Colonic mucosa (tissue), 4 donors: Measurements from ENCODE around the gene STK32C. TPM values are rescaled to one million over a fixed set of nuclear protein-coding genes. Genes with fewer than 3 reads are reported as not detected.

Experiments
- DNase-seq: peaks from one replicate; pipeline ENCODE4 v3.0.0-alpha.2; 2020
- H3K27ac ChIP-seq: fragments of 200-600 bp; one replicate; pipeline ENCODE4 v1.8.0; 2021
- H3K27me3 ChIP-seq: fragments of 200-600 bp; one replicate; pipeline ENCODE4 v1.8.0; 2021
- H3K36me3 ChIP-seq: fragments of 200-600 bp; one replicate; pipeline ENCODE4 v1.8.0; 2021
- H3K4me1 ChIP-seq: fragments of 200-600 bp; one replicate; pipeline ENCODE4 v1.8.0; 2021; ENCODE audit warnings: mild to moderate bottlenecking
- H3K4me3 ChIP-seq: fragments of 200-600 bp; one replicate; pipeline ENCODE4 v1.8.0; 2021
- H3K9ac ChIP-seq, 2 donors: one replicate each; pipeline ENCODE4 v1.7.0; 2013; ENCODE audit warnings: control low read depth in 2 of 2, low read depth in 2 of 2, low read length in 2 of 2
- H3K9me3 ChIP-seq: fragments of 200-600 bp; one replicate; pipeline ENCODE4 v1.8.0; 2021
- intact Hi-C: fragments of 100-400 bp; cut with DNase I; formaldehyde crosslinking; loops from one replicate; pipeline ENCODE4 v1.14.1; 2022
- total RNA-seq, 2 donors: library from RNA; stranded (reverse); fragmentation: NEBNext Ultra II Directional in 1 of 2; extraction: Animal tissue kit (Norgen Biotek cat#: 25700) in 1 of 2; gene quantifications; one replicate each; pipeline ENCODE4 v1.2.1, GENCODE V29; 2021
- TF ChIP-seq, protein P1 (sequence below): fragments of 200-600 bp; IDR thresholded peaks from one replicate; pipeline ENCODE4 v1.8.0; 2022; ENCODE audit warnings: antibody characterized with exemption, mild to moderate bottlenecking
- donor health status: healthy.
- donor health status: DM: no; HTN: no; CAD: no.
- donor health status: DM: no; HTN: no; CAD: no.

Gene STK32C
- total RNA-seq, 2 donors from 2014 or later: 9.2 to 14.5 TPM

DNA sequence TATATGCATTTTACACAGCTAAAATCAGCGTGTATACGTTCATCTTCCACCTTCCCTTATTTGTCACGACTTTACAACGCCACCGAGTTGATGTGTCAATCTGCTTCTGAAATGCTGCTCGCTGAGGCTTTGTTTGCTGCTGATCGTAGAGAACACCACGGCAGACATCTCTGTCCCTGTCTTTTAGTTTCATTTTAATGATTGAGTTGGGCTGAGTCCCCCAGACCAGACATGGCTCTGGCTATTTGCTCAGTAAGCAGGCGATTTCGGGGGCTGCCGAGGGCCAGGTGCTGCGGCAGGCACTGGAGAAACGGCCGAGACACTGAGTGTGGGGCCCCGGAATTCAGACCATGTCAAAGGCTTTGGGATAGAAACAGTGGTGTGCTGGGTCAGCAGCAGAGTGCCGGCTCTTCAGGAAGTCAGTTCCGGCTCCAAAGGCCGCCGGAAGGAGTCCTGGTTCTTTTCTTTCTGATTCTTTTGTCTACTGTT, 29.2 kb upstream of the STK32C start:
- Histone ChIP-seq H3K27ac (peak overlapping the region; percentile 60), H3K4me3 (peak overlapping the region; percentile 33), H3K36me3 (no peaks in the 10 kb centered on the region), H3K9me3 (no peaks in the 10 kb centered on the region), H3K27me3 (no peaks in the 10 kb centered on the region), H3K9ac (peak overlapping the region in 1 of 2 donors; percentile 65), H3K4me1 (no peaks in the 10 kb centered on the region)
- TF ChIP-seq, protein P1, sequence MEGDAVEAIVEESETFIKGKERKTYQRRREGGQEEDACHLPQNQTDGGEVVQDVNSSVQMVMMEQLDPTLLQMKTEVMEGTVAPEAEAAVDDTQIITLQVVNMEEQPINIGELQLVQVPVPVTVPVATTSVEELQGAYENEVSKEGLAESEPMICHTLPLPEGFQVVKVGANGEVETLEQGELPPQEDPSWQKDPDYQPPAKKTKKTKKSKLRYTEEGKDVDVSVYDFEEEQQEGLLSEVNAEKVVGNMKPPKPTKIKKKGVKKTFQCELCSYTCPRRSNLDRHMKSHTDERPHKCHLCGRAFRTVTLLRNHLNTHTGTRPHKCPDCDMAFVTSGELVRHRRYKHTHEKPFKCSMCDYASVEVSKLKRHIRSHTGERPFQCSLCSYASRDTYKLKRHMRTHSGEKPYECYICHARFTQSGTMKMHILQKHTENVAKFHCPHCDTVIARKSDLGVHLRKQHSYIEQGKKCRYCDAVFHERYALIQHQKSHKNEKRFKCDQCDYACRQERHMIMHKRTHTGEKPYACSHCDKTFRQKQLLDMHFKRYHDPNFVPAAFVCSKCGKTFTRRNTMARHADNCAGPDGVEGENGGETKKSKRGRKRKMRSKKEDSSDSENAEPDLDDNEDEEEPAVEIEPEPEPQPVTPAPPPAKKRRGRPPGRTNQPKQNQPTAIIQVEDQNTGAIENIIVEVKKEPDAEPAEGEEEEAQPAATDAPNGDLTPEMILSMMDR: no peak
- intact Hi-C loops: no loop called here
- no peak for DNase-seq

DNA sequence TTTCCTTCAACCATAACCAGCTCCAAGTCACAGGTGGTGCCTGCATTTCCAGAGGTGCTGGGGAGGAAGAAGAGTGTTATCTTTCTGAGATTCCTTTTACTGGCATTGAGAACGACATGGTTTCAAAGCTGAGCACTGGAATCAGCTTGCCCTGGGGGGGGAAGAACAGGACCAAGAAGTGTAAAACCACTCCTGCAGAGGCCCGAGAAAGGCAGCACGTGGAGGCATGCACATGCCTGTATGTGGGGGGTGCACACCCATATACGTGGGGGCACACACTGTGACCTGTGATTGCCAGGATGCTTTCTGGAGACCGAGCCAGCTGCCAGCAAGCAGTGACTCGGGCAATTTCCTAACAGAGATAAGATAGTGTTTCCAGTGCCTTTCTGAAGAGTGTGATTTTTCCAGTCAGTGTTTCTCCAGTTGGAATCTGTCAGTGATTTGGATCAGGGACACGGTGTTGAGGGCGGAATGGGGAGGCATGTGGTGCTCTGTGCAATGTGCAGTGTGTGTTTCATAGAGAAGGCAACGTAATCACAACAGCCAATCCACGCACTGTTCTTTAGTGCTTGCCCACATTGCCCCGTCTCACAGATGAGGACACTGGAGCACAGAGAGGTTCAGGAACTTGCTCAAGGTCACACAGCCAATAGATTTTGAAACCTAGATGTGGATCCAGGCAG, 28.5 kb upstream of the STK32C start:
- intact Hi-C loops: no loop called here
- Histone ChIP-seq H3K4me3 (no peak overlapping the region), H3K4me1 (no peaks in the 10 kb centered on the region), H3K36me3 (no peaks in the 10 kb centered on the region), H3K9me3 (no peaks in the 10 kb centered on the region), H3K27me3 (no peaks in the 10 kb centered on the region), H3K27ac (peak overlapping the region; percentile 60), H3K9ac (no peak overlapping the region)
- TF ChIP-seq, protein P1: no peak
- DNase-seq: no peak

DNA sequence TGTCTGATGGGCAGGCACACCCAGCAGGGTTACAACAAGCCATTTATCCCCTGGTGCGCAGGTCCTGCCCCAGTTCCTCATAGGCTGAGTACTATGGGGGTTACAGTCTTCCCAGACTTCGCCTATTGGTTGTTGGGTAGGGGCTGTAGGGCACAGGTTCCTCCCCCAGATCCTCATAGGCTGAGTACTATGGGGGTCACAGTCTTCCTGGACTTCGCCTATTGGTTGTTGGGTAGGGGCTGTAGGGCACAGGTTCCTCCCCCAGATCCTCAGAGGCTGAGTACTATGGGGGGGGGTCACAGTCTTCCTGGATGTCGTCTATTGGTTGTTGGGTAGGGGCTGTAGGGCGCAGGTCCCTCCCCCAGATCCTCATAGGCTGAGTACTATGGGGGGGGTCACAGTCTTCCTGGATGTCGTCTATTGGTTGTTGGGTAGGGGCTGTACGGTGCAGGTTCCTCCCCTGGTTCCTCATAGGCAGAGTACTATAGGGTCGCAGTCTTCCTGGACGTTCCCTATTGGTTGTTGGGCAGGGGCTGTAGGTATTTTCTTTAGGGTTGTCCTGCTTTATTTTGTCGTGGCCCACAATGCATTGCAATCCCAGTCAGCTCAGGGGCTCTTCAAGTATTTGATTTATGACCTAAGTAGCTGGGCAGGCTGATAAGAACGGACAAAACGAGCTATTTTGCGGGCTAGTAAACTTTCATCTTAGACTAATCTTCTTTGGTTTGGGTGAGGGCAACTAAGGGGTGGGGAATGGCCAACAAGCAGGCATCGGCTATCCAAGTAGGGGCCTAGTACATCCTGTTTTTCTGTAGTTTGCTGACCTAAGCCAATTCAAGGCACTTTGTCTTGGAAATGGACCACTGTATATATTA, 27.7 kb upstream of the STK32C start:
- no peaks in the 10 kb centered on the region for H3K4me1 ChIP-seq
- no peak overlapping the region for H3K4me3 ChIP-seq
- no peak for DNase-seq
- no peaks in the 10 kb centered on the region for H3K9me3 ChIP-seq
- intact Hi-C loops: no loop called here
- H3K27ac ChIP-seq: no peak overlapping the region
- H3K36me3 ChIP-seq: no peaks in the 10 kb centered on the region
- TF ChIP-seq, protein P1: no peak
- H3K9ac ChIP-seq: no peak overlapping the region
- no peaks in the 10 kb centered on the region for H3K27me3 ChIP-seq

DNA sequence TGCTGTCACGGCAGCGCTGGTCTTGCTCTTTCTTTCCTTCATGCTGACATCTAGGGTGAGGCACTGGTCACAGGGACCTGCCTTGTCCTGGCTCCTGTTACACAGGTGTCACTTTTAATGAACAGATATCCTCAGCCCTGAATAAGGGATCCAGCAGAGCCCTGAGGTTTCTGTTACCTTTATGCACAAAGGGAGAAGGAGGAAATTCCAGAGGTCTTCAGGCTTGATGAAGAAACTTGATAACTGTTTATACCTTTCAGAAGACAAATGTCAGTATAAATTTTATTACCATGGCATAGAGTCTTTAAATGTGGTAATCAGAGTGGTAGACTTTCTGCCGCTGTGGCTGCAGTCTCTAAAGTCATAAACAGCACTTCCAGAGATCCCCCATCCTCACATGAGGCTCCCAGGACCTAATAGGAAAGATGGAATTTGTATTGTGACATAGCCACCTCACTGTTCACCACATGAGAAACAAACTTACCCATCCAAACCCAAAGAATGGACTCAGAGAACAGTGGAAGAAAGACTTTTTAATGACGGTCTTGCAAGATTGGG, 27.0 kb upstream of the STK32C start:
- no peaks in the 10 kb centered on the region for H3K9me3 ChIP-seq
- H3K4me1 ChIP-seq: peaks cover under 1% of the 10 kb centered on the region
- H3K27ac ChIP-seq: no peak overlapping the region
- TF ChIP-seq, protein P1: no peak
- H3K4me3 ChIP-seq: no peak overlapping the region
- DNase-seq: no peak
- intact Hi-C loops: no loop called here
- H3K9ac ChIP-seq: no peak overlapping the region
- no peaks in the 10 kb centered on the region for H3K27me3 ChIP-seq
- H3K36me3 ChIP-seq: no peaks in the 10 kb centered on the region

DNA sequence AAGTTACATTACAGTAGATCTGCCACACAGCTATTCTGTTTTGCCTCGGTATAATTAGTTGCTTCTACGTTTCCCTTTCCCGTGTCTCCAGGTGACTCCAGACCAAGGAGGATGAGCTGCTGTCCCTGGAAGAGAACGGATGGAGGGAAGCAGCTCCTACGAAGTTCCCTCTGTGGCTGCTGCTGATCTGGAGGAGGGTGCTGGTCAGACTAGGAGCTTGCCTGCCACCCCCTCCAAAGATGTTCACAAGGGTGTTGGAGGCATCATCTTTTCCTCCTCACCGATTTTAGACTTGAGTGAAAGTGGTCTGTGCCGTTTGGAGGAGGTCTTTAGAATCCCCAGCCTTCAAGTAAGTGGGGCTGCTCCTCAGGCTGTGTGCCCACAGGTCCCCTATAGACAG, 25.6 kb upstream of the STK32C start:
- Histone ChIP-seq H3K36me3 (no peaks in the 10 kb centered on the region), H3K4me1 (peaks cover 4% of the 10 kb centered on the region), H3K27me3 (no peaks in the 10 kb centered on the region), H3K4me3 (no peak overlapping the region), H3K27ac (no peak overlapping the region), H3K9ac (no peak overlapping the region), H3K9me3 (no peaks in the 10 kb centered on the region)
- TF ChIP-seq, protein P1: no peak
- DNase-seq: no peak
- intact Hi-C loops: no loop called here
